Esophagus squamous epithelium (tissue), 5 donors: Measurements from ENCODE around the gene C1QTNF9B. TPM values are rescaled to one million over a fixed set of nuclear protein-coding genes. Genes with fewer than 3 reads are reported as not detected.
A peak's percentile ranks its signal among the peaks of the same experiment; 100 is the strongest.

Experiments used
- DNase-seq: peaks from one replicate; lab custom pipeline; 2025; lab: John Stamatoyannopoulos, UW
- H3K27ac ChIP-seq, 4 donors: fragments of 200-600 bp; sonication (generic); one replicate each; pipeline ENCODE4 v1.5.1; 2016 to 2019; ENCODE audit warnings: mild to moderate bottlenecking in 1 of 4
- H3K27me3 ChIP-seq, 4 donors: fragments of 200-600 bp; sonication (generic); 1 replicate in 3 of 4; 2 replicates in 1 of 4; pipeline versions ENCODE4 v1.5.1 to v1.6.0; 2017 to 2021; ENCODE audit warnings: antibody characterized with exemption in 1 of 4
- H3K36me3 ChIP-seq, 3 donors: fragments of 200-600 bp; sonication (generic); one replicate each; pipeline ENCODE4 v1.5.1; 2016 to 2019
- H3K4me1 ChIP-seq, 3 donors: fragments of 200-600 bp; sonication (generic); one replicate each; pipeline ENCODE4 v1.5.1; 2017 to 2019
- H3K4me3 ChIP-seq, 4 donors: fragments of 200-600 bp; sonication (generic); 1 replicate in 3 of 4; 2 replicates in 1 of 4; pipeline ENCODE4 v1.5.1; 2016 to 2019; ENCODE audit warnings: mild to moderate bottlenecking in 2 of 4, moderate library complexity in 1 of 4
- H3K9me3 ChIP-seq, 3 donors: fragments of 200-600 bp; sonication (generic); one replicate each; pipeline ENCODE4 v1.5.1; 2016 to 2019
- CTCF ChIP-seq, 6 experiments: fragments of 450-650 bp in 4 of 6; fragments of 200-600 bp in 2 of 6; sonication (generic) in 2 of 6; IDR thresholded peaks; one replicate each; pipeline ENCODE4 v1.5.1; 2016 to 2019; ENCODE audit warnings: antibody characterized with exemption in 6 of 6, mild to moderate bottlenecking in 4 of 6, moderate library complexity in 4 of 6
- POLR2A ChIP-seq, 4 donors: fragments of 450-650 bp; IDR thresholded peaks; one replicate each; pipeline ENCODE4 v1.6.1; 2017; ENCODE audit warnings: antibody characterized with exemption in 4 of 4, mild to moderate bottlenecking in 4 of 4, moderate library complexity in 3 of 4
- WGBS, 2 donors: methylation state at CpG; one replicate each; pipeline ENCODE4 v1.1.5; 2018; 5-methylcytosine and 5-hydroxymethylcytosine counted together
- intact Hi-C: fragments of 100-400 bp; cut with DNase I; formaldehyde crosslinking; loops from one replicate; pipeline ENCODE4 v1.15.0; 2022
- total RNA-seq, 4 donors: library from RNA; depleted of rRNA; stranded (reverse); fragments of >200 nt; gene quantifications; one replicate each; pipeline ENCODE4 v1.1.0, GENCODE V29; 2016
- donor health status: DM: yes; HTN: yes; CAD: no.

C1QTNF9B gene
- total RNA-seq, 4 donors from 2014 or later: not detected

GRCh38 chr13:23877286-23877685 is 20.0 kb downstream of the C1QTNF9B start:
- no peak overlapping the region for H3K4me3 ChIP-seq
- H3K36me3 ChIP-seq: peaks cover 0 to 50% (median 6%) of the 10 kb centered on the region in 3 donors
- WGBS, 2 donors: 88 to 90% methylated on average over 4 of the region's 4 CpGs
- intact Hi-C loops: loop anchor here (10.0 kb wide), 1 partner anchor 412 kb away; no protein-coding TSS in a partner anchor
- TF ChIP-seq CTCF (IDR thresholded peaks at IDR 0.05) (no peak), POLR2A (IDR thresholded peaks at IDR 0.05) (no peak)
- H3K27ac ChIP-seq: no peak overlapping the region
- H3K27me3 ChIP-seq: no peaks in the 10 kb centered on the region
- no peak for DNase-seq
- no peaks in the 10 kb centered on the region for H3K9me3 ChIP-seq
- no peaks in the 10 kb centered on the region for H3K4me1 ChIP-seq

GRCh38 chr13:23876265-23876664 is 21.0 kb downstream of the C1QTNF9B start:
- Histone ChIP-seq H3K9me3 (no peaks in the 10 kb centered on the region), H3K27ac (no peak overlapping the region), H3K36me3 (peaks cover 0 to 45% (median 6%) of the 10 kb centered on the region in 3 donors), H3K27me3 (no peaks in the 10 kb centered on the region), H3K4me1 (peaks cover 0 to 4% (median 0%) of the 10 kb centered on the region in 3 donors), H3K4me3 (no peak overlapping the region)
- intact Hi-C loops: loop anchor here (10.0 kb wide), 1 partner anchor 411 kb away; no protein-coding TSS in a partner anchor
- 67 to 76% methylated on average over 2 of the region's 2 CpGs for WGBS, 2 donors
- no peak for DNase-seq
- TF ChIP-seq POLR2A (IDR thresholded peaks at IDR 0.05) (no peak), CTCF (IDR thresholded peaks at IDR 0.05) (peak in 4 of 6 experiments; percentile 16 to 49 (median 24))

- TF ChIP-seq CTCF (IDR thresholded peaks at IDR 0.05) (peak; percentile 42 to 76 (median 56)), POLR2A (IDR thresholded peaks at IDR 0.05) (no peak)
- DNase-seq: no peak
- H3K4me1 ChIP-seq: peaks cover 0 to 28% (median 4%) of the 10 kb centered on the region in 3 donors
- WGBS, 2 donors: 64 to 71% methylated on average over 2 of the region's 2 CpGs
- intact Hi-C loops: loop anchor here (10.0 kb wide), 1 partner anchor 407 kb away; no protein-coding TSS in a partner anchor
- no peaks in the 10 kb centered on the region for H3K9me3 ChIP-seq
- H3K27me3 ChIP-seq: no peaks in the 10 kb centered on the region
- peak overlapping the region in 1 of 4 donors; percentile 11 for H3K27ac ChIP-seq
- peaks cover 0 to 7% (median 0%) of the 10 kb centered on the region in 3 donors for H3K36me3 ChIP-seq
- H3K4me3 ChIP-seq: no peak overlapping the region
Observed at GRCh38 chr13:23871616-23872220, 25.6 kb downstream of the C1QTNF9B start.

GRCh38 chr13:23870356-23871140 is 26.8 kb downstream of the C1QTNF9B start:
- TF ChIP-seq POLR2A (IDR thresholded peaks at IDR 0.05) (no peak), CTCF (IDR thresholded peaks at IDR 0.05) (peak in 2 of 6 experiments; percentile 25 to 36)
- Histone ChIP-seq H3K36me3 (peaks cover 0 to 7% (median 0%) of the 10 kb centered on the region in 3 donors), H3K9me3 (no peaks in the 10 kb centered on the region), H3K27ac (peak overlapping the region in 1 of 4 donors; percentile 11), H3K4me3 (no peak overlapping the region), H3K4me1 (peaks cover 0 to 28% (median 4%) of the 10 kb centered on the region in 3 donors), H3K27me3 (no peaks in the 10 kb centered on the region)
- intact Hi-C loops: loop anchor here (10.0 kb wide), 1 partner anchor 406 kb away; no protein-coding TSS in a partner anchor
- WGBS, 2 donors: 69 to 70% methylated on average over 12 of the region's 12 CpGs
- no peak for DNase-seq
